Stimulated activated CD4-positive, alpha-beta T cell treated with anti-CD3 and anti-CD28 coated beads, Interleukin-1b, Interleukin-23, amount 100 ng/mL, for 4 hours (primary cell): Measurements from ENCODE around the gene ZBTB43.

Experiments used
- DNase-seq, 2 donors: peaks; one replicate each; pipeline ENCODE4 v3.0.0-alpha.2; 2020; ENCODE audit warnings: low read depth in 2 of 2

The ZBTB43 gene

GRCh38 chr9:126829035-126829434 is 24.2 kb downstream of the ZBTB43 start:
- no peak for DNase-seq

- DNase-seq, result no peak
These were observed 26.0 kb downstream of the ZBTB43 start for GRCh38 chr9:126830827-126831226.

GRCh38 chr9:126832440-126832839 is 27.6 kb downstream of the ZBTB43 start:
- DNase-seq, result no peak

GRCh38 chr9:126833020-126833419 is 28.2 kb downstream of the ZBTB43 start:
- DNase-seq, result no peak

- no peak for DNase-seq
These were observed 29.0 kb downstream of the ZBTB43 start for GRCh38 chr9:126833710-126834345.

GRCh38 chr9:126834672-126835071 is 29.8 kb downstream of the ZBTB43 start:
- no peak for DNase-seq

- DNase-seq, result no peak
These were observed 31.4 kb downstream of the ZBTB43 start for GRCh38 chr9:126836216-126836615.

- no peak for DNase-seq
These were observed 33.4 kb downstream of the ZBTB43 start for GRCh38 chr9:126838055-126838811.

GRCh38 chr9:126838895-126839294 is 34.1 kb downstream of the ZBTB43 start:
- no peak for DNase-seq

GRCh38 chr9:126839301-126839700 is 34.5 kb downstream of the ZBTB43 start:
- DNase-seq, result no peak

GRCh38 chr9:126842220-126842842 is 37.5 kb downstream of the ZBTB43 start:
- no peak for DNase-seq

- DNase-seq, result no peak
These were observed 38.3 kb downstream of the ZBTB43 start for GRCh38 chr9:126842977-126843799.

- DNase-seq, result no peak
These were observed 39.2 kb downstream of the ZBTB43 start for GRCh38 chr9:126844085-126844484.

- no peak for DNase-seq
These were observed 42.2 kb downstream of the ZBTB43 start for GRCh38 chr9:126847051-126847450.

GRCh38 chr9:126849591-126850225 is 44.9 kb downstream of the ZBTB43 start:
- no peak for DNase-seq

GRCh38 chr9:126851286-126851880 is 46.5 kb downstream of the ZBTB43 start:
- DNase-seq, result no peak

GRCh38 chr9:126852086-126852688 is 47.3 kb downstream of the ZBTB43 start:
- no peak for DNase-seq

- DNase-seq, result no peak
These were observed 48.8 kb downstream of the ZBTB43 start for GRCh38 chr9:126853667-126854066.

- DNase-seq, result no peak
These were observed 49.9 kb downstream of the ZBTB43 start for GRCh38 chr9:126854734-126855133.

- no peak for DNase-seq
These were observed 51.6 kb downstream of the ZBTB43 start for GRCh38 chr9:126856326-126856877.
